GM18517 (cell line): ENCODE results near the gene LLPH.
"Not testable (repeated sequence)": the region's sequence is repeated elsewhere in the genome, so short reads cannot be mapped to it uniquely, and the experiment has no call there.

Experiments used
- ATAC-seq: cut with Tn5 transposase; IDR thresholded peaks from one replicate; pipeline ENCODE4 v1.9.1; 2021; ENCODE audit warnings: mild to moderate bottlenecking, moderate library complexity; ENCODE audit not compliant: unreplicated experiment

Gene LLPH

GRCh38 chr12:66130267-66131066, at the start of gene LLPH:
LLPH (minus strand) TSS chr12:66130750; CDS start chr12:66129106, 1,644 bp downstream.
- ATAC-seq, result peak; percentile 95

- ATAC-seq, result no peak
Measured at GRCh38 chr12:66176105-66176900, 45.8 kb upstream of the LLPH start.

GRCh38 chr12:66174391-66175325, 44.1 kb upstream of the LLPH start:
- not testable (repeated sequence) for ATAC-seq

GRCh38 chr12:66170606-66171005, 40.1 kb upstream of the LLPH start:
- ATAC-seq, result no peak

- peak; percentile 86 for ATAC-seq
Measured at GRCh38 chr12:66169221-66170170, 38.9 kb upstream of the LLPH start, which contains the start of gene TMBIM4. TMBIM4 (minus strand) TSS chr12:66169996; CDS start chr12:66169951, 45 bp downstream.

- ATAC-seq, result no peak
Measured at GRCh38 chr12:66168410-66168809, 37.9 kb upstream of the LLPH start.

GRCh38 chr12:66166561-66166960, 36.0 kb upstream of the LLPH start:
- ATAC-seq, result no peak

GRCh38 chr12:66165141-66165540, 34.6 kb upstream of the LLPH start:
- no peak for ATAC-seq

GRCh38 chr12:66164349-66164821, 33.8 kb upstream of the LLPH start:
- no peak for ATAC-seq

GRCh38 chr12:66163289-66163688, 32.7 kb upstream of the LLPH start:
- no peak for ATAC-seq

GRCh38 chr12:66162701-66163100, 32.2 kb upstream of the LLPH start:
- ATAC-seq, result no peak

GRCh38 chr12:66160704-66161103, 30.2 kb upstream of the LLPH start:
- no peak for ATAC-seq

- no peak for ATAC-seq
Measured at GRCh38 chr12:66159123-66159522, 28.6 kb upstream of the LLPH start.

- no peak for ATAC-seq
Measured at GRCh38 chr12:66156654-66157053, 26.1 kb upstream of the LLPH start.

- ATAC-seq, result no peak
Measured at GRCh38 chr12:66154776-66155175, 24.2 kb upstream of the LLPH start.

GRCh38 chr12:66152732-66153131, 22.2 kb upstream of the LLPH start:
- no peak for ATAC-seq

- no peak for ATAC-seq
Measured at GRCh38 chr12:66149702-66150398, 19.3 kb upstream of the LLPH start.

- ATAC-seq, result no peak
Measured at GRCh38 chr12:66144791-66145754, 14.5 kb upstream of the LLPH start.
